ENCODE results near the gene ABCF1. TPM values are rescaled to one million over a fixed set of nuclear protein-coding genes. Genes with fewer than 3 reads are reported as not detected.
A peak's percentile ranks its signal among the peaks of the same experiment; 100 is the strongest.

Gene ABCF1
- total RNA-seq, 1 donor, result 43.2 TPM

DNA sequence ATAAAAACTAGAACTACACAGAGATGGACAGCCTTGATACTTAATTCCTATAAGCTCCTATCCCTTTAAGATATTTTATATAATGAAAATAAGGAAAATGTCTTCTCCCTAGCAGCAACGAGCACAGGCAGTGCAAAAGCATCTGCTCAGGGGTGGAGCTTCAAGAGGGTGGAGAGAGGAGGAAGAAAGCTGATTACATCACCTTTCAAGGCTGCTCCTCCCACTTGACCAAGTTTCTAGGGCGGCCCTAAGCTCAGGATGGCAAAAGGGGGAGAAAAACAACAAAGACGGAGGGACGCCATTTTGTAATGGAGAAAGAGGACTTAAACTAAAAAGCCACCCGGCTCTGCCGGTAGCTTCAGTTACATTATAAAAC lies 43.6 kb downstream of the ABCF1 start:
- H3K4me3 ChIP-seq (ENCODE audit: low read depth, low read length), result peak overlapping the region; percentile 97
- peak; percentile 99 for DNase-seq (ENCODE audit: low read depth)
- TF ChIP-seq, protein P1, sequence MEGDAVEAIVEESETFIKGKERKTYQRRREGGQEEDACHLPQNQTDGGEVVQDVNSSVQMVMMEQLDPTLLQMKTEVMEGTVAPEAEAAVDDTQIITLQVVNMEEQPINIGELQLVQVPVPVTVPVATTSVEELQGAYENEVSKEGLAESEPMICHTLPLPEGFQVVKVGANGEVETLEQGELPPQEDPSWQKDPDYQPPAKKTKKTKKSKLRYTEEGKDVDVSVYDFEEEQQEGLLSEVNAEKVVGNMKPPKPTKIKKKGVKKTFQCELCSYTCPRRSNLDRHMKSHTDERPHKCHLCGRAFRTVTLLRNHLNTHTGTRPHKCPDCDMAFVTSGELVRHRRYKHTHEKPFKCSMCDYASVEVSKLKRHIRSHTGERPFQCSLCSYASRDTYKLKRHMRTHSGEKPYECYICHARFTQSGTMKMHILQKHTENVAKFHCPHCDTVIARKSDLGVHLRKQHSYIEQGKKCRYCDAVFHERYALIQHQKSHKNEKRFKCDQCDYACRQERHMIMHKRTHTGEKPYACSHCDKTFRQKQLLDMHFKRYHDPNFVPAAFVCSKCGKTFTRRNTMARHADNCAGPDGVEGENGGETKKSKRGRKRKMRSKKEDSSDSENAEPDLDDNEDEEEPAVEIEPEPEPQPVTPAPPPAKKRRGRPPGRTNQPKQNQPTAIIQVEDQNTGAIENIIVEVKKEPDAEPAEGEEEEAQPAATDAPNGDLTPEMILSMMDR (IDR thresholded peaks at IDR 0.05; ENCODE audit: insufficient read depth, low read length), result no peak

DNA sequence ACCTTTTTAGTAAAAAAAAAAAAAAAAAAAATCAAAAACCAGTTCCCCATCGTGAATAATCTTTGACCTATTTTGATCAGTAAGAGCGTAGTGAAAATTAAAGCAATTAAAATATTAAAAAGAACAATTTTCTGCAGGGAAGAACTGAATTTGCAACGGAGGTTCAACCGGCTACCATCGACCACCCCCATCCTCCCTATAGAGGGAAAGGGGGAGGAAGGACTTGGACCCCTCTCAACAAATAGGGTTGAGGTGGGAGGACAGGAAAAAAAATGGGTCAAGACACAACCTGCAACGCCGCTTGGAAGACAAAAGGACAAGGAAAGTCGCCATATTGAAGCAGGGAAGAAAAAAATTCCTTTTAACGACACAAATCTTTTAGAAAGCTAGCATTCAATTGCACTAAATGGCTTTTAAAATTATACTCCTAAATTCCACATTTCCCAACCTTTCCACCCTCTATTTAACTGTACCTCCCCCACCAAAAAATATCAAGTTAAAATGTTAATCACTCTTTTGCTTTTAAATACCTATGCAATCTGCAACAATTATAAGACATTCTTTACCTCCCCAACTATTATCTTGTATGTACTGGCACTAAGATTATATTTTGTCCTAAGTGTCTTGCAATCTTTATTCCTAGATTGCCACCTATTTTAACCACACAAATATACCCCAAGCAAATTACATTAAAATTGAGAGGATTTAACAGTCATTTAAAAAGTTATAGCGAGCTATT lies 44.1 kb downstream of the ABCF1 start:
- TF ChIP-seq, protein P1 (IDR thresholded peaks at IDR 0.05; ENCODE audit: insufficient read depth, low read length), result no peak
- peak; percentile 94 for DNase-seq (ENCODE audit: low read depth)
- H3K4me3 ChIP-seq (ENCODE audit: low read depth, low read length), result peak overlapping the region; percentile 97

DNA sequence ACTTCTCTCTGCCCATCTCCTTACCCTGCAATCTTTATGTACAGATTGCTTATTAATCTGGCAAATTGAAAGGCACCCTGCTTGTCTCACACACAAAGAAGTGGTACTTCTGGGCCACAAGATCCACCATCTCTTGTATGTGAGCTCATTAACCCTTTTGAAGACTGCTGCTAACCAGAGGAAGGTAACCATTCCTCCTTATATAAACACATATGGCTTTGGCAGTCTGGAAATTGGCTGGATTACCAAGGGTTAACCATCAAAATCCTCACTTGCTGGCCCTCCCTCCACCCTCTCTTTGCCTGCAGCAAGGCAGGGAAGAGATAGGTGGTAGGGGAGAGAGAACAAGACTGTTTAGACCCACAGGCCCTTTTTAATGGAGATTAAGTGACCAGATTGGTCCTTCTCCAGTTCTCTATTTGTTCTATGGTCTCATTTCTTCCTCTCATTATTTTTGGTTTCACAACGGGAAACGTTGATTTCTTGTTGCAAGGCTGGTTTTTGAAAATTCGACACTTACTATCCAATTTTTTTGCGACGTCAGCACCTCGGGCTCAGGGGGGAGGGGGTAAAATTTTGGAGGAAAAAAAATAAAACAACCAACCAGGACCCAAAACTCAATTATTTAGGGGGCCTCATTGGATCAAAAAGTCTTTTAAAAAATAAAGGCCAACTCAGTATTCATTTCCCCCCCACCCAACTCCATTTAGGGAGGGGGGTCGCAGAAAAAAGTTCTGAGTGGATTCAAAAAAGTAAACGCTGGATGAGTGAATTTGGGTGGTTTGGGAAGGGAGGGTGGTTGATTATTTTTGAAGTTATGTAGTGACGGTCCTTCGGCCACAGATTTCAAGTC lies 44.9 kb downstream of the ABCF1 start:
- peak overlapping the region; percentile 97 for H3K4me3 ChIP-seq (ENCODE audit: low read depth, low read length)
- peak; percentile 45 for DNase-seq (ENCODE audit: low read depth)
- TF ChIP-seq, protein P1 (IDR thresholded peaks at IDR 0.05; ENCODE audit: insufficient read depth, low read length), result no peak

DNA sequence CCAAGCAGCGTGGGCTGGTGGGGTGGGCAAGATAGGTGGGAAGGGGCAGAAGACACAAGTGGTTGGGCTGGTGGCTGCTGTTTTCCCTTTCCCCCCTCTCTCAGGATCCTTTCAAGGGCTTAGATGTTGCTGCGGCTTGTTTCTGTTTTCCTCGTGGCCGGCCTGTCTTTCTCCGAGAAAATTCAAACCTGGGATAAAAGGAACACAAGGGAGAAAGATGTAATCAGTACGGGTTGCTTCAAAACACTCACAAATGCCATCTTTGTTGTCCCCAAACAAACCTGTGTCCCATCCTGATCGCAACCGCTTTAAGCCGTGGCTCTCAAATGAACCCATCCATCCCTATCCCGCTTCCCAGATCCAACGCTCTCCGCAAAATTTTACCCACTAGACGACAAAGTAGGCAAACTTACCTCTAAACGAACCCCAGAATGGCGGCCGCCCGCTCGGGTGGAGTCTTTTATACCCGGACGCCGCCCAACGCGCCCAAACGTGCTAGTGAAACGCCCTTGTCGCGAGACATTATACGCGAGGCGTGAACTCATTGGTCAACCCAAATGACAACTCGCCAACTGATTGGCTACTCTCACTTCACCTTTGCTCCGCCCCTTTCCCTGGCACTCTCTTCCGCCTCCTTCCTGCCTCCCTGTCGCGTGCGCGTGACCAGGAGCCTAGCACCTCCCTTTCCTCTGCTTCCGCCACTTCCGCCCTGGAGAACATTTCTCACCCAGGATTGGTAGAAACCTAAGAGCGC lies 45.7 kb downstream of the ABCF1 start, which contains the start of gene PPP1R10:
Gene PPP1R10 (minus strand): TSS at position 433 of the 754 bp plus-strand sequence. CDS start 7,299 bp downstream, outside the sequence.
- H3K4me3 ChIP-seq (ENCODE audit: low read depth, low read length), result peak within 1 kb of the TSS; percentile 97
- TF ChIP-seq, protein P1 (IDR thresholded peaks at IDR 0.05; ENCODE audit: insufficient read depth, low read length), result no peak
- DNase-seq (ENCODE audit: low read depth), result peak; percentile 100

DNA sequence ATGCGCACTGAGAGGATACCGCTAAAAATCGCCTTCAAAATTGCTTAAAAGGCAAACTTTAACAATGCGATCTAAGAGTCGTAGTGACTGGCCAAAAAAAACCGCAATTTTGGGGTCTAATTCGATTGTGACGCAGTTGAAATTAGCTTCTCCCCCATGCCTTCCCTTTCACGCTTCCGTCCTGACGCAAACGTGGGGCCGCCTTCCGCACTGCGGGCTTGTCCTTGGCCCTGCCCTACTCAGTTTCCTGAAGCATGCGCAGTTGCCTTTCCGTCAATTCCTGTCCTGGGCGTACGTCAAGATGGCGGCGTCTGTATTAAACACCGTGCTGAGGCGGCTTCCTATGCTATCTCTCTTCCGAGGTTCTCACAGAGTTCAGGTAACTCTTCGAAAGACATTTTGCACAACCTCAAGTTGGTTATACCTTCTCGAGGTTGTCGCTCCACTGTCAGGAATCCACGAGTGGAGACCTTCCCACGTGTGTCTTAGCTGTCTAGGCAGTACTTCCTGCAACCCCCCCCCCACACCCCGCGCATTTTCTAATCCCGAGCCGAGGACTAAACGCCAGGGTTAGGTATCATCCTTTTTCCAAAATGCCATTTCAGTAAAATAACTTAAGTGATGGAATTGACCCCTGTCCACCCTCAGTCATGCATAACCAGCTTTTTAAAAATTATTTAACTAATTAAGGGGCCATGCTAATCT lies 46.5 kb downstream of the ABCF1 start, which contains the start of gene MRPS18B:
Gene MRPS18B (plus strand): TSS at position 276 of the 705 bp plus-strand sequence. CDS start 26 bp downstream, at position 302.
- peak within 1 kb of the TSS; percentile 97 for H3K4me3 ChIP-seq (ENCODE audit: low read depth, low read length)
- TF ChIP-seq, protein P1 (IDR thresholded peaks at IDR 0.05; ENCODE audit: insufficient read depth, low read length), result no peak
- DNase-seq (ENCODE audit: low read depth), result peak; percentile 99
